ENCODE results near the gene HS3ST4.

Gene HS3ST4

DNA sequence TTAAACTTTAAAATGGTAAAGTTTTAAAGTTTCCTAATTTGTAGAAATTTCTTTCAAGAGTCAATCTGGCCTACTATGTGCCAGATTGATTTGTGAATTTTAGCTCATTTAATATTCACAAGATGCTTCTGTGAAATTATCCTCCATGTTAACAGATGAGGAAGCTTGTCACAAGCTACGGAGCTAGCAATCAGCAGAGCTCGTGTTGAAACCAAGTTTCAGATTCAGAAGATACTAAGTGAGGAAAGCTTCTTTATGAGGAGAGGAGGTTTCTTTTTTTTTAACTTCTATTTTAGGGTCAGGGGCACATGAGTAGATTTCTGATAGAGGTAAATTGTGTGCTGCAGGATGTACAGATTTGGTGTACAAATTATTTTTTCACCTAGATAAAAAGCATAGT is 135.9 kb downstream of the HS3ST4 start:
- no peak for DNase-seq (ENCODE audit: low read depth)

- no peak for DNase-seq (ENCODE audit: low read depth)
Observed at GRCh38 chr16:25828510-25828909, 136.8 kb downstream of the HS3ST4 start.

- DNase-seq (ENCODE audit: low read depth), result no peak
Observed at GRCh38 chr16:25832291-25832690, 140.5 kb downstream of the HS3ST4 start.

DNA sequence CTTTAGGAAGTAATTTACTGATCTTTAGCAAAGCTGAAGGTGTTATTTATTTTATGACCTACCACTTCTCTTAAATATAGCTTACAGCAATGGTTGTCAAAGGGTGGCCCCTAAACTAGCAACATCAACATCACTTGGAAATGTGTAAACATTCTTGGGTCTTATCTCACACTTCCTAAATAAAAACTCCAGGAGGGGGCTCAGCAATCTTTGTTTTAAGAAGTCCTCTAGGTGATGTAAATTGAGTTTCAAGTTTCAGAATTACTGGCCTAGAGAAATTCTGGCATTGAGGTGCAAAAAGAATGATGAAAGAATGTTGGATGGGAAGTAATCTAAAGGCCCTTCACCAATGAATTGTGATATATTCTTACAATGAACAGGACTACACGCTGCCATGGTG is 142.3 kb downstream of the HS3ST4 start:
- no peak for DNase-seq (ENCODE audit: low read depth)

DNA sequence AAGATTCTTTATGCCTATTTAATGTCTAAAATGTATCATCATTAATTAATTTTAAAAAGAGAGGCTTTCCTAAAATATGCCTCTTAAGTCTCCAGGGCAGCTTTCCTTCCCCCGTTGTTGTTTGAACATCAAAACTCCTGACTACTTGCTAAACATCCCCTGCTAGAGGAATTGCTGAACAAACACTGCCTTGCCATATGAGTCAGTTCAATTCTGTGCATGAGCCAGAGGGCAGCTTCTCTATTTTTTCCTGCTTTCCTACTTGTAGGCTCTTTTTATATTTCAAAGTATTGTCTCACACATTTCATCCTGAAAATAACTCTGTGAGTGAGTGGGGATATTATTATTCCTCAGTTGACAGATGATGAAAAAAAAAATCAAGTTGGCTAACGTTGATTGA is 143.4 kb downstream of the HS3ST4 start:
- DNase-seq (ENCODE audit: low read depth), result no peak

DNA sequence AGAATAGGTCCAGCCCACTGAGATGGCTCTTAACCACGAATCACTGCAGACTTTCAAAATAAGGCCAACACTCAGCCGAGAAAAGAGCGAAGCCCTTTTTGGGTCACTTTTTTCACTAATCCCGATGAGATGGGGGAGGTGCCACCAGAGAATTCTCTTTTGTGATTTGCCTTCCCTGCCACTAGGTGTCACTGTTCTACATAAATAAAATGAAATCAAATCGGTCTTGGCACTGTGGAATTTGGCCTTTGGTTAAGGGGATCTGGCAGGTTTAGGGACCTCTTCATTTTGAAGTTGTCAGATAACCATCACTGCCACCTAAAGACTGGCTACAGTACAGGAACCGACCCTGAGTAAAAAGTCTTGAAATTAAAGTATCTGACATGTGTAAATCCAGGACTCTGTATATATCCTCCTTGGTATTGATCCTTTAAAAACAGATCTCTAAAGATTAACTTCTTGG is 147.0 kb downstream of the HS3ST4 start:
- no peak for DNase-seq (ENCODE audit: low read depth)

DNA sequence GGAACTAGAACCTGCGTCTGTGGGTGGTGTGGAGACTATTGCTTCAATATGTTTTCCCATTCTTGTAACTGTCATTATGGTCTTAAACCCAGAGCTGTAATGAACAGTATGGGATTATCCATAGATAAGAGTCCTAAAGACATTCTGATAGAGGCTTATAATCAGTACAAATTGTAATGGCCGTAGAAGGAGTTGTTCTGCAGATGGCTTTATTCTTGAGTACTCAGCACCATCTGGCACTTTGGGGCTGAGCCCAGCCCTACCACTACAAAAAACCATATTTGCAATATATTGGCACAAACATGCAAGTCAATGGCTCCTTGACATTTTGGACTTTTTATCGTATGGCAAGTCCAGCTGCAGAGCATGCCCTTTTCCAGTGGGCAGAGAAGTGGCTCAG is 150.0 kb downstream of the HS3ST4 start:
- no peak for DNase-seq (ENCODE audit: low read depth)

GRCh38 chr16:25845901-25846300 is 154.1 kb downstream of the HS3ST4 start:
- DNase-seq (ENCODE audit: low read depth), result no peak

DNA sequence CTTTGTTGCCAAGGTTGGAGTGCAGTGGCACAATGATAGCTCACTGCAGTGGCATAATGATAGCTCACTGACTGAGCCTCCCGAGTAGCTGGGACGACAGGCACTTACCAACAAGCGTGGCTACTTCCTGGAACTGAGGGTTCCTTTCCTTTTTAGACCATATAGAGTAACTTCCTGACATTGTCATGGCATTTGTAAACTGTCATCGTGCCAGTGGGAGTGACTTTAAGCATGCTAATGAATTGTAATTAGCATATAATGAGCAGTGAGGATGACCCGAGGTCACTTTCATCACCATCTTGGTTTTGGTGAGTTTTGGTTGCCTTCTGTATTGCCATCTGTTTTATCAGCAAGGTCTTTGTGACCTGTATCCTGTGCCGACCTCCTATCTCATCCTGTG is 162.4 kb downstream of the HS3ST4 start:
- DNase-seq (ENCODE audit: low read depth), result no peak

GRCh38 chr16:25855063-25855462 is 163.3 kb downstream of the HS3ST4 start:
- no peak for DNase-seq (ENCODE audit: low read depth)

- no peak for DNase-seq (ENCODE audit: low read depth)
Observed at GRCh38 chr16:25855818-25856217, 164.1 kb downstream of the HS3ST4 start.

DNA sequence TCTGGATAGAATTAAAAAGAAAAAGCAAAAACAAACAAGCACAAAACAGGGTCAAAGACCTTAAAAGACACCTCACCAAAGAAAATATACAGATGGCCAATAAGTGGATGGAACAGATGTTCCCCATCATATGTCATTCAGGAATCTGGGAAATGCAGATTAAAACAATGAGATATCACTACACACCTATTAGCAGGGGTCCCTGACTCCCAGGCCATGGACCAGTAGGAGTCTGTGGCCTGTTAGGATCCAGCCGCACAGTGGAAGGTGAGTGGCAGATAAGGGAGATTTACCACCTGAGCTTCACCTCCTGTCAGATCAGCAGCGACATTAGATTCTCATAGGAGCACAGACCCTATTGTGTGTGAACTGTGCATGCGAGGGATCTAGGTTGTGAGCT is 167.9 kb downstream of the HS3ST4 start:
- DNase-seq (ENCODE audit: low read depth), result no peak

- no peak for DNase-seq (ENCODE audit: low read depth)
Observed at GRCh38 chr16:25867041-25867440, 175.3 kb downstream of the HS3ST4 start.

DNA sequence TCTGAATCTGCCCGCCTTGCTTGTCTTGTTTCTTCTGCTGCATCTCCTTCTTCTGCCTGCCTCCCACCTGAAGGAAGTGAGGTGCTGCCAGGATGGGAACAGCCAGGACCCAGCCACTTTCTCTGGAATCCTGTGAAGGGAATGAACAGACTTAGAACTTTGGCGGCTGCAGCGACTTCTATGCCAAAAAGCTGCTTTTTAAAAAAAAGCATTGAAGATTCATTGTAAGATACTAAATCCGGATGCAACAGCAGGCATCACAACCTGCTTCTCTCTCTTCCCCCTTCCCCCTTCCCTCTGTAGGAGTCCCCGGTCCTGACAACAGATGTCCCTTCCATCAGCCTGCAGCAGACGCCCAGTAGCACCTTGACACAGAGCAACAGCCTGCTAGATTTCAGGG is 176.3 kb downstream of the HS3ST4 start:
- no peak for DNase-seq (ENCODE audit: low read depth)

DNA sequence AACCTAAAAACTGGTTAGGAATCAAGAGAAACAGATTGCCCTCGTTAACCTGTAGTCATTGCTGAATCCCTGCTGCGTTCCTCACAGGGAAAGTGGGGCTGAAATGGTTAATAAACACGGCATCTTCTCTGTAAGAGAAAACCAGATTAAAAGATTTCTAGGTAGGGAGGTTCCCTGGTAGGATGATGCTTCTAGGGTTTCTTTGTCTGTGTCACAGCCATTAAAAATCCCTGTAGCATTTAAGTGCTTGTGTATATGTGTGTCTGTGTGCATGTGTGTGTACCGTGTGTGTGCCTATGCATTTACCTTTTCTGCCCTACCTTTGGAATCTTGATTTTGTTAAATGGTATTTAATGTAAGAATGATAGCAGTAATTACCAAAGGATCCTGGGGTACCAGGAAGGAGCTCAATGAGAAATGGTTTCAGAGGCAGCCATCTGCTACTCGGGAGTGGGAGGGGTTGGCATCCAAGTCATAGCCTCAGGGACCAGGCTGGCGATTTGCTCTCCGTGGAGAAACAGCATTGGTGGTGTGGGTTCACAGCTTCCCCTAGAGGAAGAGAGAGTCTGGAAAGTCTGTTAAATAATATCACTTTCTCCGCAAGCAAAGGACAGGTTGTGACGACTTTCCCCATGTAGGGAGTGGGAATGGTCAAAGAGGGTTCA is 177.1 kb downstream of the HS3ST4 start:
- DNase-seq (ENCODE audit: low read depth), result no peak

DNA sequence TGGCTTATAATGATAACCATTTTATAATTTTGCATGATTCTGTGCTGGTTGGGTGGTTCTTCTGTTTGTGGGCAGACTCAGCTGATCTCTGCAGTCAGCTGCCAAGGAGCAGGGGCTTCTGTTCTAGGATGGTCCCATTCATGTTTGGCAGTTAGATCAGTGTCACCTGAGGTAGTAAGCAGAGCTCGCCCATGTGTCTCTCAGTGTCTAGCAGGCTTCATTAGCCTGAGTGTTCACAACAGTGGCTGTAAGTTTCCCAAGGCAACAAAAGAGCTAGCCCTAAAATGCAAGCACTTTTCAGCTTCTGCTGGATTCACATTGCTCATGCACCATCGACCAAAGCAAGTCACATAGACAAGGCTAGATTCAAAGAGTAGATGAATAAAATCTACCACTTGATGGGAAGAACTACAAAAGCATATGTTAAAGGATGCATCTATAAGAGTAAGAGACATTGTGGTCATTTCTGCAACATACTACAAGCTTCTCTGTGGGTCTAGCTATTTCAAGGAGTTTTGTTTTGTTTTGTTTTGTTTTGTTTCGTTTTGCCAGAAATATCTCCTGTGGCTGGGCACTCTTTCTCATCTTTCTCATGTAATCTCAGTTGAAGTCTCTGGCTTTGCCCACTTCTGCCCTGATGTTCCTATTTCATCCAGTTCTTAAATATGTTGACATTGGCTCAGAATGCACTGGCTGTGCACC is 180.8 kb downstream of the HS3ST4 start:
- DNase-seq (ENCODE audit: low read depth), result no peak

- DNase-seq (ENCODE audit: low read depth), result no peak
Observed at GRCh38 chr16:25874196-25874595, 182.4 kb downstream of the HS3ST4 start.

DNA sequence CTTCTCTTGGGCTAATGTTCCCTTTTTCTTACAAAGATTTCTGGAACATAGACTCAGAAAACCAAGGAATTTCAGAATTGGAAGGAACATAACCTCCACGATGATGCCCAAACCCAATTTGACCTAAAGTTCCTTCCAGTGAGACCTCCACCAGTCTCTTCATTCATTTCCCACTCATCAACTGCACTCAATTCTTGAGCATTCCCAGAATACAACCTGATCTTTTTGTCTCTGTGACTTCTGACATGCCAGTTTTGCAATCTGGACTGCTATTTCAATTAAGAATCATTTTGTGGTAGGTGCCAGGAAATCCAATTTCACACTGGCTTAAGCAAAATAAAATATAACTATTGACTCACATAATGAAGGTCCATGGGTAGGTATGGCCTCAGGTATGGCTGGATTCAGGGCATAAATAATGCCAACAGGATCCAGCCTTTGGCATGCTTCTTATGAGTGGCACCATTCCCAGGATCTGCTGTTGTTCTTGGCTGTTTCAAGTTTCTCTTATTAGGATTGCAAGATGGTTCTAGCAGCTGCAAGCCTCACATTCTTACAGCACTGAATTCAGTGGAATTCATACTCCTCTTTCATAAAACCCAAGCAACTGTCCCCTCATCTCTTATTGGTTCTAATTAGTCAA is 184.3 kb downstream of the HS3ST4 start:
- DNase-seq (ENCODE audit: low read depth), result no peak

GRCh38 chr16:25877103-25877502 is 185.3 kb downstream of the HS3ST4 start:
- DNase-seq (ENCODE audit: low read depth), result no peak

DNA sequence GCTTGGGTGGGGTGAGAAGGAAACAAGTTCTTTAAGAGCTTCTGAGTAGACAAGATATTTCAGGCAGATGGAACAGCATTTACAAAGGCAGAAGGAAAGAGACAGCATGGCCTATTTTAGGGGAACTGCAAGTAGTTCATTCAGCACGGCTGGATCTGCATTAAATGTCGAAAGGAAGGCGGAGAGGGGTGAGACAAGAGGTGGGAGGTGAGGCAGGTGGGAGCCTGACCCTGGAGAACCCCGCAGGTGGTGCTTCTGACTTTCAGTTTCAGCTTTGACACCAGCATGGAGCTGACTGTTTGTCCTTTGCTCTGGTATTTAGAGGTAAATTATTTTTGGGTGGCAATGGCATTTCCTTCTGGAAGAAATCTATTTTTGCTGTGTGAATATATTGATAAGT is 194.8 kb downstream of the HS3ST4 start:
- no peak for DNase-seq (ENCODE audit: low read depth)

DNA sequence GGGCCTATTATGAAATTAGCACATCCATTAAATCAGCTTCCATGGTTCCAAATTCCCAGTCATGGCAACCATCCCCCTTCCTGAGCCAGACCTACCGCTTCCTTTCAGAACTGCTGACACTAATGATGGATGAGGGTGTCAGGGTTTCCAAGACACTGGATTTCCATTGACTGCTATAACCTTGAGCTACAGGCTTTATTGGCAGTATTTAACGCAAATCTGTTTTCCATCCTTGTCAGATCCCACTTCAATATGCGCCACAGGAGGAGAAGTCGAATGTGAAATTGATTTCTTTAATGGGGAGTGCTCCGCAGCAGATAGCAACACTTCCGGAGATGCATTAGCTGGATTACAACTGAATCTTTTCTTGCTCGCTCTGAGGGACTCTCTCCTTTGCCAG is 197.1 kb downstream of the HS3ST4 start:
- no peak for DNase-seq (ENCODE audit: low read depth)

- no peak for DNase-seq (ENCODE audit: low read depth)
Observed at GRCh38 chr16:25893332-25893731, 201.6 kb downstream of the HS3ST4 start.

DNA sequence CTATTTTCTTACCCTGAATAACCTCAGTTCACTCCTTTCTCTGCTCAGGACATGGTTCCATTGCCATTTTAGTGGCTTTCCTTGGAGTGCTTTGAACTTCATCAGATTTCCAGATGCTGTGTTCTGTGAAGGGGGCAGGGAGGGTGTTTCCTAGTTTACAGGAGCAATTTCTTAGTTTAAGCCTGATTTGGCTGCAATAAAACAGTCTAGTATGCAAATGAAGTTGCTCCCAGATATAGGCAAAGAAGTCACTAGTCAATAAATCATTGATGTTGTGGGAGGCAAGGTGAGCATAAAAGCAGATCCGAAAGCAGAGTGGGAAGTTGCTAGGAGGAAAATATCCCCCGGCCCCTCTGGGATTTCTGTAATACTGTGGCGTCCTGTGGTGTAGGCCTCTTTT is 202.3 kb downstream of the HS3ST4 start:
- no peak for DNase-seq (ENCODE audit: low read depth)

Data from stimulated activated CD8-positive, alpha-beta memory T cell treated with anti-CD3 and anti-CD28 coated beads, Interleukin-15, amount 100 ng/mL, for 24 hours (primary cell).